Right renal pelvis (tissue), 4 donors: Measurements from ENCODE around the gene CD40LG. TPM values are rescaled to one million over a fixed set of nuclear protein-coding genes. Genes with fewer than 3 reads are reported as not detected.

Source experiments
- DNase-seq, 4 donors: peaks; one replicate each; pipeline ENCODE4 v3.0.0-alpha.2; 2013; ENCODE audit warnings: low read depth in 4 of 4, low spot score in 3 of 4, missing footprints in 1 of 4
- polyA plus RNA-seq, 4 donors: library from polyadenylated mRNA; unstranded; fragments of 120-200 nt; gene quantifications; one replicate each; pipeline ENCODE4 v1.2.1, GENCODE V29; 2013; ENCODE audit not compliant: insufficient read length in 4 of 4

Gene CD40LG
- under 1 TPM; 0.08 to 0.20 (median 0.09) TPM for polyA plus RNA-seq

- no peak for DNase-seq
Measured at GRCh38 chrX:136647677-136648360, at the start of gene CD40LG. Gene CD40LG, plus strand, starts transcription at chrX:136648158. Its CDS starts 91 bp downstream, at chrX:136648249.

GRCh38 chrX:136598631-136599030 is 49.3 kb upstream of the CD40LG start:
- DNase-seq = no peak

- no peak for DNase-seq
Measured at GRCh38 chrX:136600059-136600458, 47.9 kb upstream of the CD40LG start.

GRCh38 chrX:136607236-136607635 is 40.7 kb upstream of the CD40LG start:
- DNase-seq = no peak

- no peak for DNase-seq
Measured at GRCh38 chrX:136608295-136608933, 39.5 kb upstream of the CD40LG start.

GRCh38 chrX:136616987-136617685 is 30.8 kb upstream of the CD40LG start:
- DNase-seq = no peak

GRCh38 chrX:136619899-136620505 is 28.0 kb upstream of the CD40LG start:
- DNase-seq = no peak

- DNase-seq = no peak
Measured at GRCh38 chrX:136620780-136621179, 27.2 kb upstream of the CD40LG start.

GRCh38 chrX:136622568-136622967 is 25.4 kb upstream of the CD40LG start:
- DNase-seq = no peak

GRCh38 chrX:136623396-136623795 is 24.6 kb upstream of the CD40LG start:
- no peak for DNase-seq

- DNase-seq = no peak
Measured at GRCh38 chrX:136625246-136625645, 22.7 kb upstream of the CD40LG start.

- DNase-seq = no peak
Measured at GRCh38 chrX:136626237-136626636, 21.7 kb upstream of the CD40LG start.

- DNase-seq = no peak
Measured at GRCh38 chrX:136626891-136627290, 21.1 kb upstream of the CD40LG start.

- DNase-seq = no peak
Measured at GRCh38 chrX:136627409-136627808, 20.5 kb upstream of the CD40LG start.

- no peak for DNase-seq
Measured at GRCh38 chrX:136629084-136629750, 18.7 kb upstream of the CD40LG start.

- no peak for DNase-seq
Measured at GRCh38 chrX:136630881-136631280, 17.1 kb upstream of the CD40LG start.

GRCh38 chrX:136635235-136635634 is 12.7 kb upstream of the CD40LG start:
- no peak for DNase-seq

- peak in 1 of 4 donors; percentile 5 for DNase-seq
Measured at GRCh38 chrX:136636121-136636520, 11.8 kb upstream of the CD40LG start.

GRCh38 chrX:136639506-136640176 is 8.3 kb upstream of the CD40LG start:
- no peak for DNase-seq

- no peak for DNase-seq
Measured at GRCh38 chrX:136643243-136643642, 4.7 kb upstream of the CD40LG start.
